NCI-H2029 (cell line): ENCODE measurements around the gene TRIO.
A peak's percentile ranks its signal among the peaks of the same experiment; 100 is the strongest.
"Not testable (repeated sequence)": the region's sequence is repeated elsewhere in the genome, so short reads cannot be mapped to it uniquely, and the experiment has no call there.

Experiments
- DNase-seq: peaks from one replicate; lab custom pipeline; 2025; lab: John Stamatoyannopoulos, UW

TRIO gene

DNA sequence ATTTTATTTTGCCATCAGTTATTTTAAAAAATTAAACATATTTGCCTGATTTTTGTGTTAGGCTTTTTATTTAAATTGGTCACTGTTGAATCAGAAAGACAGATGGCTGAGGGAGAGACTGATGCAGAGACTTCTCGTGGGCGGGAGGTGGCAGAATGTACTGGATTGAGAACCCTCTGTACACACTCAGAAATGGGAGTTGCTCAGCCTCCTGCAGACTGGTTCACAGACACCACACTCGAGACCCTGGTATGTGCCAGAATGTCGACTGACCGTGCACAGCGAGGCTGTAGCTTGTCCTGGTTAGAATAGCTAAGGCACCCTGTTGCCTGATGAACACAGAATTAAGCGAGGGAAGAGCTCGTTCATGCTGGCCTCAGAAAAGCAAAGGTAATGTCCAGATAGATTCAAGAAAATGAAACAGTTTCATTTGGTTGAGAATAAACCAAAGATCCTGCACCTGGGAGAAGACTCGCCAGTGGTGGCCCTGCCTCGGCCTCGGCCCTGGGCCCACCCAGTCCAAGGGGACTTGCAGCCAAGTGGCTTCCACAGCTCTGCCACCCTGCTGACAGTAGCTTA lies 367.1 kb downstream of the TRIO start:
- DNase-seq, result no peak

DNA sequence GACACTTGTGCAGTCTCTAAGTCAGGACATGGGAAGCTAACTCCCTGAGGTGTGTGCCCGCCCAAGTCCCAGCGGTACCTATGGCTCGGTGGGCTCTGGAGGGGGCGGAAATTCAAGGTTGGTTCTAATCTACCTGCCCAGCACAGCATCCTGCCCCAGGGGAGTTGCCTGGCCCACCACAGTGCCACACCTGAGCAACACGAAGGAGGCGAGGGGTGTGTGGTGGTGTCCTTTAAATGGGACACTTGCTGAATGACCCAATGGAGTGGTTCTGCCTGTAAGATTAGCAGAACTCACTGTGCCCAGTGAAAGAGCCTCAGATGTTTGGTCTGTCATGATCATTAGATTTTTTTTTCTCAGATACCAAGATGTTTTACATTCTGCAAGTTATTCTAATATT lies 367.7 kb downstream of the TRIO start:
- no peak for DNase-seq

DNA sequence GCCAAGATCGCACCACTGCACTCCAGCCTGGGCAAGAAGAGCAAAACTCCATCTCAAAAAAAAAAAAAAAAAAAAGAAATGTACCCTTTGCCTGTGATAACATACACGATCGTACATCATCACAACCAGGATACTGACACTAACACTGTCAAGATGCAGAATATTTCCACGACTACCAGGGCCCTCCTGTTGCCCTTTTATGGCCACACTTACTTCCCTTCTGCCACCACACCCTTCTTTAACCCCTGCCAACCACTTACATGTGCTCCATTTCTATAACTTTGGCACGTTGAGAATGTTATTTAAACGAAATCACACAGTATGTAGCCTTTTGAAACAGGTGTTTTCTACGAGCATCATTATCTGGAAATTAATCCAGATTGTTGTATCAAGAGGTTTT lies 369.4 kb downstream of the TRIO start:
- DNase-seq, result no peak

DNA sequence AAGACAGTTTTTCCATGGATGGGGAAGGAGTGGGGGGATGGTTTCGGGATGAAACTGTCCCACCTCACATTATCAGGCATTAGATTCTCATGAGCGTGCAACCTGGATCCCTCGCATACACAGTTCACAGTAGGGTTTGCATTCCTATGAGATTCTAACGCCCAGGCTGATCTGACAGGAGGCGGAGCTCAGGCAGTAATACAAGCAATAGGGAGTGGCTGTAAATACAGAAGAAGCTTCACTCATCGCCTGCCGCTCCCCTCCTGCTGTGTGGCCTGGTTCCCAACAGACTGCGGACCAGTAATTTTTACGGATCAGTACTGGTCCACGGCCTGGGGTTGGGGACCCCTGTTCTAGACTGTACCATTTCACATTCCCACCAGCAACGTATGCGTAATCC lies 370.1 kb downstream of the TRIO start:
- DNase-seq, result no peak

DNA sequence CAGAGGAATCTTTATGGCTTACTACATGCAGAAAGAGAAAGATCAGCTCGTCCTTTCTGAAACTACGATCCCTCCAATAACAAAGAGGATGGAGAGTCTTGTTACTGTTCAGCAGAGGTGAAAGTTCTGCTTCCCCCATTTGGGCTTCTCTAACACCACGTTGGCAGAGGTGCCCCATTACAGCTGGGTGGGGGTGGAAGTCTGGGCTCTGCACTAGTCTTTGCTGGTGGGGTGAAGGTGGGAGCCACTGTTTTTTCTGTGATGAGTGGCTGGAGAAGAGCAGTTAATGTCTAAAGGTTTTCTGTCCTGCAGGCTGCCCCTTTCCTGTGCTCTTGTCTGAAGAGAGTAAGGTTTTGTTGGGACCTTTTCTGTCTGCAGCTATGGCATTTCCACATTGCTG lies 373.8 kb downstream of the TRIO start:
- no peak for DNase-seq

DNA sequence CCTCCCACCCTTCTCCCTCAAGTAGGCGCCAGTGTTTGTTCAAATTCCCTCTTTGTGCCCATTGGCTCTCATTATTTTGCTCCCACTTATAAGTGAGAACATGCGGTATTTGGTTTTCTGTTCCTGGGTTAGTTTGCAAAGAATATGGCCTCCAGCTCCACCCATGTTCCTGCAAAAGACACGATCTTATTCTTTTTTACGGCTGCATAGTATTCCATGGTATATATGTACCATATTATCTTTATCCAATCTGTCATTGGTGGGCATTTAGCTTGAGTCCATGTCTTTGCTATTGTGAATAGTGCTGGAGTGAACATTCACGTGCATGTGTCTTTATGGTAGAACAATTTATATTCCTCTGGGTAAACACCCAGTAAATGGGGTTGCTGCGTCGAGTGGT lies 375.5 kb downstream of the TRIO start:
- no peak for DNase-seq

DNA sequence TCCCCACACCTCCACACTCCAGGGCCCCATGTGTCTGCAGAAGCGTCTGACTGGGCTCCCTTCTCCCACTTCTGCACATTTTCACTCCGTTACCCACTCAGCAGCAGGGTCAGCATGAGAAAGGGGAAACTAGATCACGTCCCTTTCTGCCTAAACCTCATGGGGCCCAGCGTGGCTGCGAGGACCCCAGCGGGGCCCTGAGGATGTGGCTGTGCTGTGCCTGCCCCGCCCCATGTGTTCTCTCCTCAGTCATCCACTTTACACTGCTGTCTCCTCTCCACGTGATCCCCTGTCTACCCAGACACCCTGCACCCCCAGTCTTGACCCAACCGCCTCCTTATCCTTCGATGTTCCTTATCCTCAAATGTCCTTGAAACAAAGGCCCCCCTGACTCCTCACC lies 378.6 kb downstream of the TRIO start:
- DNase-seq, result no peak

DNA sequence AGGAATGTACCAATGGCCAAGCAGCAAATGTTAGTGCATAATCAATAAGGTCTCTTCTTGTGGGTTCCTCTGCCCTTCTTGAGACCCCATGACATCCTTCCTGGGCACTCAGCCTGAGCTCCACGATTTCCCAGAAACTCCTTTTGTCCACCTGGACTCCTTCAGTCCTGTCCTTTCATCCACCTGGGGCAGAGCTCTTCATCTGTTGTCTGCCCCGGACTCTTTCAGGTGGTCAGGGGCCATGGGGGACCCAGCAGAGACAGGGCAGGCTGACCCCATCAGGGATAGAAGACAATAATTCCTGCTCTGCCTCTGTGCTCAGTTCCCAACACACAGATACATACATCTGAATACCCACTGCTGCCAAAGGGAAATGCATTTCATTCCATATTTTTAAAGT lies 379.6 kb downstream of the TRIO start:
- DNase-seq, result no peak

DNA sequence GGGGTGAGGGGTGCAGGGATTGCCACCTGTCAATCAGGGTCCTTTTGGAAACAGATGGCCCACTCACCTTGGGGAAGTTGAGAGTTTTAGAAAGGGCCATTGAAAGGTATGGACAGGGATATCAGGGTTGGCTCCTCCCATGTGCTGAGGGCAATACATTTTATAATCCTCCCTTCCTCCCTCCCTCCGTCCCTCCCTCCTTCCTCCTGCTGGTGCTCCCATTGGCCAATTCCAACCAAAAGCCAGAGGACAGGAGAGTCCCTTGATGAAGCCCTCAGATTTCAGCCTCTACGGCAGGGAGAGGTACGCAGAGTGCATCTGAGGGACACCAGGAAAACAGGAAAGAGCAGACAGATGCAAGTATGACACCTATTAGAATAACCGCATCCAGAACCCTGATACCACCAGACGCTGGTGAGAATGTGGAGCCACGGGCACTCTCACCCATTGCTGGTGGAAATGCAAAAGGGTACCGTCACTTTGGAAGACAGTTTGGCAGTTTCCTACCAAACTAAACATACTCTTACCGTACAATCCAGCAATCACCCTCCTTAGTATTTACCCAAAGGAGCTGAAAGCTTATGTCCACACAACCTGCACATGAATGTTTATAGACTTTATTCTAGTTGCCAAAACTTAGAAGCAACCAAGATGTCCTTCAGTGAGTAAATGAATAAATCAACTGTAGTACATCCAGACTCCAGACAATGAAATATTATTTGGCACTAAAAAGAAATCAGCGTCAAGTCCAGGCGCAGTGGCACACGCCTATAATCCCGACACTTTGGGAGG lies 380.3 kb downstream of the TRIO start:
- no peak for DNase-seq

DNA sequence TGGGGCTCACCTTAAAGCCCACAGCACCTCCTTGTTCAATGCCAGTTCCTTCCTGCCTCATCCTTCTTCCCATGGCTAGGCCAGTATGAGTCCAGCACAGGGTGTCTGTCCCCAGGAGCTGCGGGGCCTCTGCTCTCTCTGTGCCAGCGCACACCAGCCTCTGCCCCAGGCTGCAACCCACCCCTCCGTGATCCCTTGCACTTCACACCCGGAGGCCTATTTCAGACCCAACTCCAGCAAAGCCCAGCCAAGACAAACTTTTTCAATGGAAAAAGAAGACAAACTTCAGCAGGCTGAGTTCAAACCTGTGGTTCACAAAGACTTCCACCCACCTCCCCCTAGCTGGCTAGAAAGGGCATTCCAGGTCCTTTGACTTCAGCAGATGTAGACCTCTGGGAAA lies 382.3 kb downstream of the TRIO start:
- DNase-seq, result no peak

DNA sequence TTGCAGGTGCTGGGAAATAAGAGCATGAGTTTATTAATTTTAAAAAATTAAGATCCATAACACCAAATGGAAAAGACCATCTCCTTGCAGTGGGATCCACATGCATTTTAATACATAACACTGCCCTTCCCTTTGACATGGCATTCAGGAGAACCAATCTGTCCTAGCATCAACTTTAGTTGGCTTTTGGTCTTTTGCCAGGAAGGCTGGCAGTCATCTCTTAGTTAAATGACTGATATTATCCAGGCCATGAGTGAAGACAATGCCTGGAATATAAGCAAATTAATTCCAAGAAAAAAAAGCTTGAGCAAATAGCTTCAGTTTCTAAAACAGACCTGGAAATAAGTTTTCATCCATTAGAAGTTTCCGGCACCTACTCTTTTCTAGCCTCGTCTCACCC lies 383.4 kb downstream of the TRIO start:
- DNase-seq, result no peak

DNA sequence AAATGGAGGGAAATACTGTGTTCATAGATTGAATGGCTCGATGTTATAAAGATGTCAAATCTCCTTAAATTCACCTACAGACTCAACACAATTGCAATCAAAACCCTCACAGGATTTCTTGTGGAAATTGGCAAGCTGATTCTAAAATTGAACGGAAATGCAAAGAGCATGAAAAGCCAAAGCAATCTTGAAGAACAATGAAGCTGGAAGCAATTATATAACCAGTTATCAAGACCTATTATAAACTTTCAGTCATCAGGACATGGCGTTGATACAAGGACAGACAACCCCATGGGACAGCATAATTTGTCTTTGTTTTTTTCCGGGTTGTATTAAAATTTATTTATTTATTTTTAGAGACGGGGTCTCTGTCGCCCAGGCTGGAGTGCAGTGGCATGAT lies 385.0 kb downstream of the TRIO start:
- no peak for DNase-seq

DNA sequence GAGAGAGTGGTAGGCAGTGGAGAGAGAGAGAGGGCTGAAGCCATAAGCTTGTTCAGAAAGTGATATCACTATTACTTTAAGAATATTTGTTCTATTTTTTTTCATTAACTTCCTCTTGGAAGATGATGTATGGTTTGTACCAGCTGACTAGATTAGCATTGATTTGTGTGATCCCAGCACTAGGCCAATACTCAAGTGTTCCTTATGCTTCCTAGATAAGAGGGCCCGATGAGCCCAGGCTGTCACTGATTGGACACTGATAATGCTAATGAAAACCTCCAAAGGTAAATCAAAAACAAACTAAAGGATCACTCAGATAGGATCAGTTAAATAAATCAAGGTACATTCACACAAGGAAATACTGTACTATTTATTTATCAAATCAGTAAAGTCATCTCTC lies 385.8 kb downstream of the TRIO start:
- no peak for DNase-seq

DNA sequence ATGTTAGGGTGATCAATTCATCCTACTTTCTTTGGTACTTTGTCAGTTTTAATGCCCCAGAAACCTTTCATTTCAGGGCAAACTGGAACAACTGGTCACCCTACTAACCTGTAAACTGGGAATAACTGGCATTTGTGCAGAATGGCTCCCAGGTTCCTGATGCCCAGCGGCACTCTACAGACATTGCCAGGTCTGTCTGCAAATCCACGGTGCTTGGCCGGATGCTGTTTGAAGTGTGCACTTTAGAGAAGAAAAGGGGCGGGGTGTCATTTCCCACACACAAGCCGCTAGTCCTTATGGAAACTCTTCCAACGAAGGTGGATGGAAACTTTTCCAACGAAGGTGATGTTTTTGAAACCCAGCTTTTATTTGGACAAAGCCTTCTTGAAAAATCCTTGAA lies 388.5 kb downstream of the TRIO start:
- DNase-seq, result no peak

DNA sequence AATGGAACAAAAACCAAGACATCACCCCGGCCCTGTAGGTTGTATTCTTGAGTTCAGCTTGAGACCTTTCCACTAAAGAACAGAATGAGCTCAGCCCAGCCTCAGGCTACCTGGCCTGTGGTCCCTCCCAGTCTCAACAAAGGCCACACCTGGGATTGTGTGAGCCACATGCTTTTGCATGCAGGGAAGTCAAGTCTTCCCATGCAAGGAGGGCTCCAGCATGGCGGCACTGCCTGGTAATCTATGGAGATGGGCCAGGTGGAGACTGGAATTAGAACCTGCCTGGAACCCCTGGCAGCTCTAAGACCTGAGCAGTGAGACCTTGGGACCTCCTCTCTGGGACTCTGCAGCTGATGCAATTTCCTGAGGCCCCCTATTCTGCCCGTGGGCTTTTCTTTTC lies 389.0 kb downstream of the TRIO start:
- DNase-seq, result no peak

DNA sequence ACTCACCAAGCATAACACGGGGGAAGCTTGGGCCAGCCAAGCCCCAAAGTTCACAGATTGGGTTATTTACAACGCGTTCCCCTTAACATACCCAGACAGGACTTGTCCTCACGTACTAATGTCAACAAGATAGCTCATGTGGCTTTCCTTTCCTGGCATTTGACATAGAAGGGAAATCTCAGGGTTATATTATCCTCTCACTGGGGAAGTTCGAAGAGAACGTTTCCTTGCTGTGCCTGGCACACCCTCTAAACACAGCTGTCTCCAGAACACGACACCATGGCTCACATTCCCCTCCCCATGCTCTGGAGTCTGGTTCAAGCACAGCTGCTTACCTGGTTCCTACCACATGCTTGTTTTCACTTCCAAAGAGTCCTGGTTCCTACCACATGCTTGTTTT lies 391.6 kb downstream of the TRIO start:
- DNase-seq, result peak; percentile 47

DNA sequence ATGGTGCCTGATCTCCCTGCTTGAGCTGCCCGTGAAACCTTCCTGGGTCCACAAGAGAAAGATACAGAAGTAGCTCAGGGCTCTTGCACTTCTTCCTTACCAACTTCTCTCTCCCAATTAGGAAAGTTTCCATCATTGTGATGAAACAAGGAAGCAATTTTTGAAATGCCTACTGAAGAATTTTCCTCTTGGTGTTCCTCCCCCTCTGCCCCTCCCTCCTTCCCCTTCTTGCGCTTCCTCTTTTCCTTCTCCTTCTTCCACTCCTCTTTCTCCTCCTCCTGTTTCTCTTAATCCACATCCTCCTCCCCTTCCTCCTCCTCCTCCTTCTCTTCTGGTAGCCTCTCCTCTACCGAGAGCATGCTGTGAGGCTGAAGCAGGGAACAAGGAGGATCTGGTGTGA lies 402.2 kb downstream of the TRIO start:
- no peak for DNase-seq

DNA sequence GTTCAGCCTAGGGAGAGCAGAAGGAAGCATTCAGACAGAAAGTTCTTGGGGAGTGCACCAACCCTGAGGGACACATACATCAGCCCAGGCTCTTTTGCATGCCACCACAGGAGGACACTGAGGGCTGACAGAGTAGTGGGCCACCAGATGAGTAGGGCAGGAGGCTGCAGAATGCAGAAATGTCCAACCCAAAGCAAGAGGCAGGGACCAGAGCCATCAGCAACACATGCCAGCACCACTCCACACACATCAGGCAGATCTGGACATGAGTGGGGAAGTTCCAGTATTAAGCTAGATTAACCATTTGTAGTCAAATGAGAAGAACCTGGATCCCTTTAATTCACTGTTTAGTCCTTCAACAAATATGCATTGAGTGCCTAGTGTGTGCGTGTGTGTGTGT lies 402.7 kb downstream of the TRIO start:
- no peak for DNase-seq

DNA sequence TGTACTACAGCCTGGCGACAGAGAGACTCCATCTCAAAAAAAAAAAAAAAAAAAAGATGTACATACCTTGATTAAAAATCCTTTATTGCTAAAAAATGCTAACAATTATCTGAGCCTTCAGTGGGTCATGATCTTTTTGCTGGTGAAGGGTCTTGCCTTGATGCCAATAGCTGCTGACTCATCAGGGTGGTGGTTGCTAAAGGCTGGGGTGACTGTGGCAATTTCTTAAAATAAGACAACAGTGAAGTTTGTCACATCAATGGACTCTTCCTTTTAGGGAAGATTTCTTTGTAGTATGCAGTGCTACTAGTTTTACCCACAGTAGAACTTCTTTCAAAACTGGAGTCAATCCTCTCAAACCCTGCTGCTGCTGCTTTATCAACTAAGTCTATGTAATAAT lies 404.5 kb downstream of the TRIO start:
- no peak for DNase-seq

DNA sequence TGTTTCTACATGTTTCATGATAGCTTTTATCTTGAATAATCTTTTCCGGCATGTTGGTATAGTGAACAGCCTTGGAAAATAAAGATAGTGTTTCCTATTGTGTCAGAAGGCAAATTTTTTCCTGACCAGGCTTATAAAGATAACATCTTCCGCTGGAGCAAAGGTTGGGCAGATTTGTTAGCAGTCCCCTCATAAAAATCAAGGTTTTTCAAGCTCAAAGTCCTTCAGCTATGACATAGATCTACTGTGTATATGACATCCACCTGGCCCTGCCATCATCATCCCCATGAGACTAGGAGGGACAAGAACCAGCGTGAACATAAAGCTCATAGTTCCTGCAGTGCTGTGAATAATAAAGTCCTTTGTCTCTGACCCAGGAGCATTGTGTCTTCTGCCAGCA lies 408.1 kb downstream of the TRIO start:
- DNase-seq, result no peak

DNA sequence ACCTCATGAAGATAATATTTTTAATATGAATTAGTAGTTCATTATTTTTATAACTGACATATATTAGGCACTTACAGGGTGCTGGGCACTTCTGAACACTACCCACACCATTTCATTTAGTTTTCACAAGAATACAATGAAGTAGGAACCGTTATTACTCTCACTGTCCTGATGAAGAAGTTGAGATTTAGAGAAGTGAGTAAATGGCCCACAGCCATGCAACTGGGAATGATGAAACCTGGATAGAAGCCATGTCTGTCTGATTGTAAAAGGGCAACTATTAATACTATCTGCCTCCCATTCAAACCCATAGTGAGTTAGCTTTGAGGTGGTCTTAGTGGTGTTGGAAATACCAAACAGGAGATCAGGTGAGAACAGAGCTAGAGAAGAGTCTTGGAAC lies 408.9 kb downstream of the TRIO start:
- DNase-seq, result no peak

DNA sequence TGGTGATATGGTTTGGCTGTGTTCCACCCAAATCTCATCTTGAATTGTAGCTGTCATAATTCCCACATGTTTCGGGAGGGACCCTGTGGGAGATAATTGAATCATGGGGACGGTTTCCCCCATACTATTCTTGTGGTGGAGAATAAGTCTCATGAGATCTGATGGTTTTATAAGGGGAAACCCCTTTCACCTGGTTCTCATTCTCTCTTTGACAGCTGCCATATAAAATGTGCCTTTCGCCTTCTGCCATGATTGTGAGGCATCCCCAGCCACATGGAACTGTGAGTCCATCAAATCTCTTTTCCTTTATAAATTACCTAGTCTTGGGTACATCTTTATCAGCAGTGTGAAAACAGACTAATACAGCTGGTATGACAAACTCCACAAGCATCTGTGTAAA lies 411.1 kb downstream of the TRIO start:
- DNase-seq, result not testable (repeated sequence)

DNA sequence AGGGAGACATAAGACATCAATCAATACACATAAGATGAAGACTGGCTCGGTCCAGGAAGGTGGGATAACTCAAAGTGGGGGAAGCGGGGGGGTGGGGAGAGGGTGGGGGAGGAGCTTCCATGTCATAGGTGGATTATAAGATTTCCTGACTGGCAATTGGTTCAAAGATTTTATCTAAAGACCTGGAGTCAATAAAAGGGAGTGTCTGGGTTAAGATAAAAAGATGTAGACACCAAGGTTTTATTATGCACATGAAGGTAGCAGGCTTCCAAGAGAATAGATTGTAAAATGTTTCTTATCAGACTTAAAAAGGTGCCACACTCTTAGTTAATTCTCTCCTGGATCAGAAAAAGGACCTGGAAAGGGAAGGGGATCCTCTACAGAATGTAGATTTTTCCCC lies 412.9 kb downstream of the TRIO start:
- DNase-seq, result no peak

DNA sequence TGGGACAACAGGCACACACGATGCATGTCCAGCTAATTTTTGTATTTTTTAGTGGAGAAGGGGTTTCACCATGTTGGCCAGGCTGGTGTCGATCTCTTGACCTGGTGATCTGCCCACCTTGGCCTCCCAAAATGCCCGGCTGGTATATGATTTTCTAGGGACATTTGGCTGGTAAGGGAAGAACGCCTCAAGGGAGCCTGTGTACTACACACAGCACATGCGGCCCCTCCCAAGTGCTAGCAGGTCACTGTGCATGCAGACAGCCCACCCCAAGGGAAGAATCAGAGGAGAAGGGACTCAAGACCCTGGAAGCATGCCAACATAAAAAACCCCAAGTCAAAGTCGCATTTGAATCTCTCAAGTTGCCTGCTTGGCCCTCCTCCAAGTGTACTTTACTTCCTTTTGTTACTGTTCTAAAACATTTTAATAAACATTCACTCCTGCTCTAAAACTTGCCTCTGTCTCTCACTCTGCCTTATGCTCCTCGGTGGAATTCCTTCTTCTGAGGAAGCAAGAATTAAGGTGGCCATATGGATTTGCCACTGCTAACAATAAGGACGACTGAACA lies 414.1 kb downstream of the TRIO start:
- no peak for DNase-seq
